ENCODE results near the gene DGKG.

DNA sequence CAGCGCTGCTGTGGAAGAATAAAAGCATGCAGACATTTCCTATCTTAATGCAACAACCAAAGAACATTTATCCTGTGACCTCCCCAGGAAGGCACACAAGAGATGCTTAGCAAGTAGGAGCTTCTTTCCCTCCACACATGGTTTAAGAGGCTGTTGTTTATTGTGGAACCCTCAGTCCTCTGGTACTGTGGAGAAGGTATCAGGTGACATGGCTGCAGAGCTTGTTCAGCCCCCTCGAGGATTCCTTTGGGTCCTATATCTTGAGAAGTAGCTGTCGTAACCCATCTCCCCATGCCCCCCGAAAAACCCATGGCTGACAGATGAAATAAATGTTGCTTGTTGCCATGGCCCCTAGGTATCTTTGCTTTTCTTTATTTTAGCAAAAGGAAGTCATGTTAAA lies 232.8 kb downstream of the DGKG start:
- TF ChIP-seq, protein P1, sequence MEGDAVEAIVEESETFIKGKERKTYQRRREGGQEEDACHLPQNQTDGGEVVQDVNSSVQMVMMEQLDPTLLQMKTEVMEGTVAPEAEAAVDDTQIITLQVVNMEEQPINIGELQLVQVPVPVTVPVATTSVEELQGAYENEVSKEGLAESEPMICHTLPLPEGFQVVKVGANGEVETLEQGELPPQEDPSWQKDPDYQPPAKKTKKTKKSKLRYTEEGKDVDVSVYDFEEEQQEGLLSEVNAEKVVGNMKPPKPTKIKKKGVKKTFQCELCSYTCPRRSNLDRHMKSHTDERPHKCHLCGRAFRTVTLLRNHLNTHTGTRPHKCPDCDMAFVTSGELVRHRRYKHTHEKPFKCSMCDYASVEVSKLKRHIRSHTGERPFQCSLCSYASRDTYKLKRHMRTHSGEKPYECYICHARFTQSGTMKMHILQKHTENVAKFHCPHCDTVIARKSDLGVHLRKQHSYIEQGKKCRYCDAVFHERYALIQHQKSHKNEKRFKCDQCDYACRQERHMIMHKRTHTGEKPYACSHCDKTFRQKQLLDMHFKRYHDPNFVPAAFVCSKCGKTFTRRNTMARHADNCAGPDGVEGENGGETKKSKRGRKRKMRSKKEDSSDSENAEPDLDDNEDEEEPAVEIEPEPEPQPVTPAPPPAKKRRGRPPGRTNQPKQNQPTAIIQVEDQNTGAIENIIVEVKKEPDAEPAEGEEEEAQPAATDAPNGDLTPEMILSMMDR (IDR thresholded peaks at IDR 0.05): no peak
- TF ChIP-seq POLR2A (IDR thresholded peaks at IDR 0.05): no peak

Data from Peyer's patch (tissue), 4 donors.